Stimulated activated CD8-positive, alpha-beta memory T cell treated with anti-CD3 and anti-CD28 coated beads, Interleukin-15, amount 100 ng/mL, for 48 hours (primary cell): ENCODE measurements around the gene RGS16.

Source experiments
- DNase-seq, 2 donors: peaks; one replicate each; pipeline ENCODE4 v3.0.0-alpha.2; 2020; ENCODE audit warnings: low read depth in 2 of 2

RGS16 gene

GRCh38 chr1:182629499-182630096 lies 25.4 kb upstream of the RGS16 start:
- peak; percentile 73 to 85 for DNase-seq

GRCh38 chr1:182629080-182629479 lies 24.9 kb upstream of the RGS16 start:
- no peak for DNase-seq

GRCh38 chr1:182628657-182629056 lies 24.5 kb upstream of the RGS16 start:
- no peak for DNase-seq

- DNase-seq: no peak
These were observed 23.4 kb upstream of the RGS16 start for GRCh38 chr1:182627622-182628021.

- DNase-seq: no peak
These were observed 22.3 kb upstream of the RGS16 start for GRCh38 chr1:182626527-182626926.

- no peak for DNase-seq
These were observed 21.7 kb upstream of the RGS16 start for GRCh38 chr1:182625719-182626504.

GRCh38 chr1:182625024-182625423 lies 20.8 kb upstream of the RGS16 start:
- DNase-seq: no peak

GRCh38 chr1:182624577-182624976 lies 20.4 kb upstream of the RGS16 start:
- DNase-seq: no peak

GRCh38 chr1:182622901-182623528 lies 18.8 kb upstream of the RGS16 start:
- DNase-seq: no peak

- DNase-seq: no peak
These were observed 17.7 kb upstream of the RGS16 start for GRCh38 chr1:182621906-182622305.

GRCh38 chr1:182620924-182621585 lies 16.9 kb upstream of the RGS16 start:
- DNase-seq: no peak

GRCh38 chr1:182617734-182618351 lies 13.7 kb upstream of the RGS16 start:
- DNase-seq: no peak

GRCh38 chr1:182617014-182617429 lies 12.8 kb upstream of the RGS16 start:
- no peak for DNase-seq

- peak; percentile 86 to 89 for DNase-seq
These were observed 12.2 kb upstream of the RGS16 start for GRCh38 chr1:182616130-182617013.

GRCh38 chr1:182615468-182616129 lies 11.4 kb upstream of the RGS16 start:
- peak; percentile 48 to 59 for DNase-seq

GRCh38 chr1:182614796-182615454 lies 10.7 kb upstream of the RGS16 start:
- peak; percentile 45 to 69 for DNase-seq

GRCh38 chr1:182611787-182612186 lies 7.6 kb upstream of the RGS16 start:
- no peak for DNase-seq

GRCh38 chr1:182611326-182611725 lies 7.1 kb upstream of the RGS16 start:
- no peak for DNase-seq

- no peak for DNase-seq
These were observed 6.5 kb upstream of the RGS16 start for GRCh38 chr1:182610606-182611194.
